Liver (tissue), 3 donors: Measurements from ENCODE around the gene UBR4.

ENCODE experiments used
- EGR1 ChIP-seq, 2 donors: IDR thresholded peaks; 2 replicates each; pipeline ENCODE4 v1.6.1; 2016 to 2018; ENCODE audit warnings: antibody characterized with exemption in 2 of 2, low read depth in 2 of 2
- FOXA2 ChIP-seq: IDR thresholded peaks from 2 replicates; pipeline ENCODE4 v1.6.1; 2016; ENCODE audit warnings: antibody characterized with exemption
- GABPA ChIP-seq, 2 donors: IDR thresholded peaks in 1 of 2; conservative IDR thresholded peaks in 1 of 2; 2 replicates each; pipeline ENCODE4 v1.6.1; 2016; ENCODE audit warnings: antibody characterized with exemption in 2 of 2, mild to moderate bottlenecking in 1 of 2, moderate library complexity in 1 of 2
- HNF4G ChIP-seq: IDR thresholded peaks from 2 replicates; pipeline ENCODE4 v1.6.1; 2016; ENCODE audit warnings: antibody characterized with exemption
- JUND ChIP-seq, 2 donors: IDR thresholded peaks; 2 replicates each; pipeline ENCODE4 v1.6.1; 2016; ENCODE audit warnings: antibody characterized with exemption in 2 of 2
- RAD21 ChIP-seq, 2 donors: IDR thresholded peaks; 2 replicates each; pipeline ENCODE4 v1.6.1; 2016; ENCODE audit warnings: antibody characterized with exemption in 2 of 2, mild to moderate bottlenecking in 2 of 2
- RXRA ChIP-seq, 2 donors: IDR thresholded peaks; 2 replicates each; pipeline ENCODE4 v1.6.1; 2017 to 2018; ENCODE audit warnings: antibody characterized with exemption in 2 of 2, mild to moderate bottlenecking in 1 of 2
- SP1 ChIP-seq: IDR thresholded peaks from 2 replicates; pipeline ENCODE4 v1.6.1; 2018; ENCODE audit warnings: antibody characterized with exemption, mild to moderate bottlenecking
- YY1 ChIP-seq: IDR thresholded peaks from 2 replicates; pipeline ENCODE4 v1.6.1; 2016; ENCODE audit warnings: antibody characterized with exemption, mild to moderate bottlenecking
- TF ChIP-seq, protein P1 (sequence below): IDR thresholded peaks from 2 replicates; pipeline ENCODE4 v1.6.1; 2016; ENCODE audit warnings: antibody characterized with exemption
- TF ChIP-seq, protein P2 (sequence below): fragments of 150-350 bp; IDR thresholded peaks from 2 replicates; pipeline ENCODE4 v1.5.1; 2017; ENCODE audit warnings: improper control_type of control experiment, low read depth, low read length; ENCODE audit not compliant: missing input control
- TF ChIP-seq, protein P3 (sequence below): IDR thresholded peaks from 2 replicates; pipeline ENCODE4 v1.6.1; 2016; ENCODE audit warnings: antibody characterized with exemption, mild to moderate bottlenecking
- TF ChIP-seq, protein P4 (sequence below): IDR thresholded peaks from 2 replicates; pipeline ENCODE4 v1.6.1; 2016; ENCODE audit warnings: antibody characterized with exemption
- donor health status: healthy.
- donor health status: healthy.

DNA sequence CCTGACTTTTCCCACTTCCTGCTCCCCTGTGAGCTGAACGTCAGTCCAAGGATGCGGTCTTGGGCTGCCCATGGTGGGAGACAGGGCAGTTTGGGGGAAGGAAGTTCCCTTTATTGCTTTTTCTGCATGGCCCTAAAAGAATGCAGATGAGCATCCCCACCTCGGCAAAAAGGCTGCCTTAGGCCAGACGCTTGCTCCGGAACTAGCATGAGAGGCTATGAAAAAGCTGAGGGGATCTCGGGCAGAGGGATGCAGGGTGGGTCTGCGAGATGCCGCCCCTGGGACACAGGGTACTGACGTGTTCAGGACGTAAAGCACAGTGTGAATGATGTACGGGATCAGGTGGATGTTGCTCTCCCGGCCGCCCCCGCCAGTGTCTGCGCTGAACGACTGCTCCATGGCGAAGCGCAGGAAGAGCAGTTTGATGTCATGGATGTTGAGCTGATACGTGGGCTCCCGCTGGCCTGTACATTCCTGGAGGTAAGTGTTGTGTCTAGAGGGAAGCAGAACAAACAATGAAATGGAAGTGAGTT is 125.8 kb downstream of the UBR4 start:
- no peak for TF ChIP-seq SP1
- TF ChIP-seq, protein P1, sequence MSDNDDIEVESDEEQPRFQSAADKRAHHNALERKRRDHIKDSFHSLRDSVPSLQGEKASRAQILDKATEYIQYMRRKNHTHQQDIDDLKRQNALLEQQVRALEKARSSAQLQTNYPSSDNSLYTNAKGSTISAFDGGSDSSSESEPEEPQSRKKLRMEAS: no peak
- TF ChIP-seq YY1: no peak
- TF ChIP-seq, protein P2, sequence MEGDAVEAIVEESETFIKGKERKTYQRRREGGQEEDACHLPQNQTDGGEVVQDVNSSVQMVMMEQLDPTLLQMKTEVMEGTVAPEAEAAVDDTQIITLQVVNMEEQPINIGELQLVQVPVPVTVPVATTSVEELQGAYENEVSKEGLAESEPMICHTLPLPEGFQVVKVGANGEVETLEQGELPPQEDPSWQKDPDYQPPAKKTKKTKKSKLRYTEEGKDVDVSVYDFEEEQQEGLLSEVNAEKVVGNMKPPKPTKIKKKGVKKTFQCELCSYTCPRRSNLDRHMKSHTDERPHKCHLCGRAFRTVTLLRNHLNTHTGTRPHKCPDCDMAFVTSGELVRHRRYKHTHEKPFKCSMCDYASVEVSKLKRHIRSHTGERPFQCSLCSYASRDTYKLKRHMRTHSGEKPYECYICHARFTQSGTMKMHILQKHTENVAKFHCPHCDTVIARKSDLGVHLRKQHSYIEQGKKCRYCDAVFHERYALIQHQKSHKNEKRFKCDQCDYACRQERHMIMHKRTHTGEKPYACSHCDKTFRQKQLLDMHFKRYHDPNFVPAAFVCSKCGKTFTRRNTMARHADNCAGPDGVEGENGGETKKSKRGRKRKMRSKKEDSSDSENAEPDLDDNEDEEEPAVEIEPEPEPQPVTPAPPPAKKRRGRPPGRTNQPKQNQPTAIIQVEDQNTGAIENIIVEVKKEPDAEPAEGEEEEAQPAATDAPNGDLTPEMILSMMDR: no peak
- no peak for TF ChIP-seq GABPA (IDR thresholded peaks at IDR 0.05 in 1 of 2, conservative IDR thresholded peaks at IDR 0.05 in 1 of 2)
- no peak for TF ChIP-seq FOXA2
- TF ChIP-seq, protein P3, sequence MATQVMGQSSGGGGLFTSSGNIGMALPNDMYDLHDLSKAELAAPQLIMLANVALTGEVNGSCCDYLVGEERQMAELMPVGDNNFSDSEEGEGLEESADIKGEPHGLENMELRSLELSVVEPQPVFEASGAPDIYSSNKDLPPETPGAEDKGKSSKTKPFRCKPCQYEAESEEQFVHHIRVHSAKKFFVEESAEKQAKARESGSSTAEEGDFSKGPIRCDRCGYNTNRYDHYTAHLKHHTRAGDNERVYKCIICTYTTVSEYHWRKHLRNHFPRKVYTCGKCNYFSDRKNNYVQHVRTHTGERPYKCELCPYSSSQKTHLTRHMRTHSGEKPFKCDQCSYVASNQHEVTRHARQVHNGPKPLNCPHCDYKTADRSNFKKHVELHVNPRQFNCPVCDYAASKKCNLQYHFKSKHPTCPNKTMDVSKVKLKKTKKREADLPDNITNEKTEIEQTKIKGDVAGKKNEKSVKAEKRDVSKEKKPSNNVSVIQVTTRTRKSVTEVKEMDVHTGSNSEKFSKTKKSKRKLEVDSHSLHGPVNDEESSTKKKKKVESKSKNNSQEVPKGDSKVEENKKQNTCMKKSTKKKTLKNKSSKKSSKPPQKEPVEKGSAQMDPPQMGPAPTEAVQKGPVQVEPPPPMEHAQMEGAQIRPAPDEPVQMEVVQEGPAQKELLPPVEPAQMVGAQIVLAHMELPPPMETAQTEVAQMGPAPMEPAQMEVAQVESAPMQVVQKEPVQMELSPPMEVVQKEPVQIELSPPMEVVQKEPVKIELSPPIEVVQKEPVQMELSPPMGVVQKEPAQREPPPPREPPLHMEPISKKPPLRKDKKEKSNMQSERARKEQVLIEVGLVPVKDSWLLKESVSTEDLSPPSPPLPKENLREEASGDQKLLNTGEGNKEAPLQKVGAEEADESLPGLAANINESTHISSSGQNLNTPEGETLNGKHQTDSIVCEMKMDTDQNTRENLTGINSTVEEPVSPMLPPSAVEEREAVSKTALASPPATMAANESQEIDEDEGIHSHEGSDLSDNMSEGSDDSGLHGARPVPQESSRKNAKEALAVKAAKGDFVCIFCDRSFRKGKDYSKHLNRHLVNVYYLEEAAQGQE: no peak
- TF ChIP-seq, protein P4, sequence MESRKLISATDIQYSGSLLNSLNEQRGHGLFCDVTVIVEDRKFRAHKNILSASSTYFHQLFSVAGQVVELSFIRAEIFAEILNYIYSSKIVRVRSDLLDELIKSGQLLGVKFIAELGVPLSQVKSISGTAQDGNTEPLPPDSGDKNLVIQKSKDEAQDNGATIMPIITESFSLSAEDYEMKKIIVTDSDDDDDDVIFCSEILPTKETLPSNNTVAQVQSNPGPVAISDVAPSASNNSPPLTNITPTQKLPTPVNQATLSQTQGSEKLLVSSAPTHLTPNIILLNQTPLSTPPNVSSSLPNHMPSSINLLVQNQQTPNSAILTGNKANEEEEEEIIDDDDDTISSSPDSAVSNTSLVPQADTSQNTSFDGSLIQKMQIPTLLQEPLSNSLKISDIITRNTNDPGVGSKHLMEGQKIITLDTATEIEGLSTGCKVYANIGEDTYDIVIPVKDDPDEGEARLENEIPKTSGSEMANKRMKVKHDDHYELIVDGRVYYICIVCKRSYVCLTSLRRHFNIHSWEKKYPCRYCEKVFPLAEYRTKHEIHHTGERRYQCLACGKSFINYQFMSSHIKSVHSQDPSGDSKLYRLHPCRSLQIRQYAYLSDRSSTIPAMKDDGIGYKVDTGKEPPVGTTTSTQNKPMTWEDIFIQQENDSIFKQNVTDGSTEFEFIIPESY: no peak
- TF ChIP-seq JUND (IDR thresholded peaks at IDR 0.05): no peak
- no peak for TF ChIP-seq HNF4G
- no peak for TF ChIP-seq EGR1 (IDR thresholded peaks at IDR 0.05; ENCODE audit: low read depth in 2 of 2)
- TF ChIP-seq RAD21 (IDR thresholded peaks at IDR 0.05): no peak
- no peak for TF ChIP-seq RXRA (IDR thresholded peaks at IDR 0.05)
